Panc1 (cell line): ENCODE results near the gene RBPJL. TPM values are rescaled to one million over a fixed set of nuclear protein-coding genes. Genes with fewer than 3 reads are reported as not detected.

Experiments
- ATAC-seq: fragments of 200-7000 bp; cut with Tn5 transposase; 2 replicates; pipeline ENCODE4 v1.9.1; 2020; ENCODE audit warnings: mild to moderate bottlenecking, moderate library complexity
- BruUV-seq: library from RNA; stranded (reverse); fragments of 400-500 nt; replicated peaks from 2 replicates; lab custom pipeline; 2021; lab: Mats Ljungman, UMichigan
- CTCF ChIA-PET: fragments of 300-600 bp; sonication (Branson Sonifier 250); formaldehyde crosslinking; loops from one replicate; lab custom pipeline; 2022; ENCODE audit warnings: antibody characterized with exemption; lab: Charles Lee
- POLR2A ChIA-PET: fragments of 300-600 bp; sonication (Branson Sonifier 250); formaldehyde crosslinking; loops from one replicate; lab custom pipeline; 2022; ENCODE audit warnings: antibody characterized with exemption; lab: Charles Lee
- DNase-seq: peaks from one replicate; pipeline ENCODE4 v3.0.0-alpha.2; 2010; ENCODE audit warnings: low read depth, low spot score
- H3K27ac ChIP-seq: 2 replicates; pipeline ENCODE4 v1.5.1; 2011; ENCODE audit warnings: mild to moderate bottlenecking, low read length, inconsistent platforms
- H3K27me3 ChIP-seq: fragments of 200-500 bp; sonication (Bioruptor generic); 2 replicates; pipeline ENCODE4 v1.6.0; 2014; ENCODE audit warnings: low read length, inconsistent platforms; ENCODE audit not compliant: control insufficient read depth, insufficient read depth
- H3K36me3 ChIP-seq: fragments of 200-500 bp; sonication (Bioruptor generic); 2 replicates; pipeline ENCODE4 v1.5.1; 2014; ENCODE audit warnings: inconsistent platforms, mild to moderate bottlenecking, low read length, moderate library complexity; ENCODE audit not compliant: control insufficient read depth, insufficient read depth
- H3K4me1 ChIP-seq: 2 replicates; pipeline ENCODE4 v1.5.1; 2011; ENCODE audit warnings: inconsistent platforms, mild to moderate bottlenecking, low read length, moderate library complexity; ENCODE audit not compliant: control insufficient read depth, insufficient read depth
- H3K4me3 ChIP-seq, 2 experiments: 2 replicates each; pipeline ENCODE4 v1.5.1; 2011 to 2012; ENCODE audit warnings: low read depth in 2 of 2, low read length in 2 of 2, mild to moderate bottlenecking in 2 of 2, inconsistent platforms in 1 of 2, moderate library complexity in 1 of 2
- H3K9me3 ChIP-seq: fragments of 200-500 bp; sonication (Bioruptor generic); 2 replicates; pipeline ENCODE4 v1.5.1; 2014; ENCODE audit warnings: low read depth, mild to moderate bottlenecking, inconsistent platforms, low read length, moderate library complexity; ENCODE audit not compliant: control insufficient read depth, insufficient read depth
- CTCF ChIP-seq: fragments of 450-650 bp; IDR thresholded peaks from 2 replicates; pipeline ENCODE4 v1.5.1; 2017; ENCODE audit warnings: mild to moderate bottlenecking
- POLR2AphosphoS5 ChIP-seq: IDR thresholded peaks from 2 replicates; pipeline ENCODE4 v1.6.1; 2012; ENCODE audit warnings: mild to moderate bottlenecking, low read depth, low read length, moderate library complexity
- REST ChIP-seq, 2 experiments: IDR thresholded peaks; 2 replicates each; pipeline ENCODE4 v1.6.1; 2011 to 2012; ENCODE audit warnings: low read depth in 2 of 2, control low read depth in 1 of 2, low read length in 1 of 2, mild to moderate bottlenecking in 1 of 2, moderate library complexity in 1 of 2; ENCODE audit not compliant: insufficient read depth in 1 of 2
- SIN3A ChIP-seq: IDR thresholded peaks from 2 replicates; pipeline ENCODE4 v1.6.1; 2012; ENCODE audit warnings: low read depth, mild to moderate bottlenecking, low read length, moderate library complexity, borderline replicate concordance; ENCODE audit not compliant: insufficient read depth
- TCF7L2 ChIP-seq: IDR thresholded peaks from 2 replicates; pipeline ENCODE4 v1.6.1; 2011; ENCODE audit warnings: mild to moderate bottlenecking, low read depth, low read length, inconsistent platforms
- in situ Hi-C: cut with HindIII; loops from 2 replicates; pipeline ENCODE4 v1.10.0; 2016; ENCODE audit warnings: low sequenced_read_pairs, low pct_unique_long_range_greater_than_20kb
- intact Hi-C: fragments of 100-400 bp; cut with micrococcal nuclease; formaldehyde crosslinking; loops from one replicate; pipeline ENCODE4 v1.10.0; 2022; ENCODE audit not compliant: unreplicated experiment
- total RNA-seq: library from RNA; stranded (reverse); gene quantifications from one replicate; pipeline ENCODE4 v1.2.1, GENCODE V29; 2021; ENCODE audit not compliant: unreplicated experiment

Gene RBPJL
- total RNA-seq, 1 experiment from 2014 or later = 0.18 TPM

- H3K4me1 ChIP-seq = peaks cover 98% of the 10 kb centered on the region
- POLR2A ChIA-PET = no interaction called here
- in situ Hi-C loops = no loop called here
- no peaks in the 10 kb centered on the region for H3K36me3 ChIP-seq
- no peaks in the 10 kb centered on the region for H3K9me3 ChIP-seq
- DNase-seq (no peak), ATAC-seq (no peak)
- BruUV-seq = no TSS peak
- CTCF ChIA-PET = interaction anchor here (0.5 to 1.4 kb wide), 2 partner anchors 22 to 47 kb away, joined by 5 read pairs; partner anchors contain the start of gene SYS1
- H3K4me3 ChIP-seq = no peak overlapping the region
- no peaks in the 10 kb centered on the region for H3K27me3 ChIP-seq
- no peak for TF ChIP-seq POLR2AphosphoS5
- TF ChIP-seq REST (IDR thresholded peaks at IDR 0.05; ENCODE audit: insufficient read depth in 1 of 2, low read depth in 2 of 2, low read length in 1 of 2) = no peak
- TF ChIP-seq TCF7L2 = no peak
- no peak for TF ChIP-seq CTCF
- TF ChIP-seq SIN3A = no peak
- H3K27ac ChIP-seq = peak overlapping the region; percentile 83
- intact Hi-C loops = no loop called here
Measured at GRCh38 chr20:45340951-45341350, 34.3 kb downstream of the RBPJL start.

GRCh38 chr20:45341579-45341938 is 34.9 kb downstream of the RBPJL start:
- POLR2A ChIA-PET = no interaction called here
- CTCF ChIA-PET = interaction anchor here (0.5 to 1.4 kb wide), 4 partner anchors 21 to 48 kb away, joined by 3 to 16 read pairs (median 5); partner anchors contain the start of gene SYS1
- Histone ChIP-seq H3K36me3 (no peaks in the 10 kb centered on the region), H3K4me3 (peak overlapping the region in 1 of 2 experiments; percentile 94; a peak in 2 of 4 replicates), H3K27ac (peak overlapping the region; percentile 83), H3K9me3 (no peaks in the 10 kb centered on the region), H3K4me1 (peaks cover 98% of the 10 kb centered on the region), H3K27me3 (no peaks in the 10 kb centered on the region)
- BruUV-seq = no TSS peak
- in situ Hi-C loops (no loop called here), intact Hi-C loops (no loop called here)
- TF ChIP-seq REST (IDR thresholded peaks at IDR 0.05; ENCODE audit: insufficient read depth in 1 of 2, low read depth in 2 of 2, low read length in 1 of 2) (no peak), TCF7L2 (no peak), CTCF (no peak), POLR2AphosphoS5 (no peak), SIN3A (no peak)
- DNase-seq = no peak
- ATAC-seq = no peak; the same call in 1 of the 2 replicates
